DOHH2 (cell line): ENCODE measurements around the gene SMIM36.

Source experiments
- H3F3A ChIP-seq: fragments of 200-600 bp; sonication (generic), shearing (Covaris generic); 2 replicates; pipeline ENCODE4 v1.6.0; 2016; ENCODE audit warnings: antibody characterized with exemption, mild to moderate bottlenecking; ENCODE audit not compliant: control insufficient read depth, insufficient read depth
- H3K27ac ChIP-seq: fragments of 200-600 bp; sonication (generic); 2 replicates; pipeline ENCODE4 v1.5.1; 2014; ENCODE audit warnings: low read depth, mild to moderate bottlenecking, low read length, moderate library complexity
- H3K27me3 ChIP-seq: fragments of 200-600 bp; sonication (generic); 2 replicates; pipeline ENCODE4 v1.6.1; 2014; ENCODE audit warnings: mild to moderate bottlenecking, low read length, mixed read lengths; ENCODE audit not compliant: control insufficient read depth
- H3K36me3 ChIP-seq: fragments of 200-600 bp; sonication (generic); 2 replicates; pipeline ENCODE4 v1.6.1; 2014; ENCODE audit warnings: mild to moderate bottlenecking, low read length, moderate library complexity, mixed read lengths; ENCODE audit not compliant: control insufficient read depth
- H3K4me1 ChIP-seq: fragments of 200-600 bp; sonication (generic); 2 replicates; pipeline ENCODE4 v1.6.1; 2014; ENCODE audit warnings: mild to moderate bottlenecking, low read length, mixed read lengths; ENCODE audit not compliant: control insufficient read depth
- H3K4me2 ChIP-seq: fragments of 200-600 bp; sonication (generic); 2 replicates; pipeline ENCODE4 v1.6.0; 2014; ENCODE audit warnings: mild to moderate bottlenecking, low read length, moderate library complexity
- H3K4me3 ChIP-seq: fragments of 200-600 bp; sonication (generic); 2 replicates; pipeline ENCODE4 v1.5.1; 2014; ENCODE audit warnings: mild to moderate bottlenecking, low read length, mixed read lengths
- H3K79me2 ChIP-seq: fragments of 200-600 bp; sonication (generic); 2 replicates; pipeline ENCODE4 v1.6.1; 2014; ENCODE audit warnings: mild to moderate bottlenecking, low read length, mixed read lengths; ENCODE audit not compliant: control insufficient read depth
- H3K9me2 ChIP-seq: fragments of 200-600 bp; sonication (generic); replicated peaks from 2 replicates; pipeline ENCODE4 v1.6.1; 2014; ENCODE audit warnings: mild to moderate bottlenecking, low read length, mixed read lengths; ENCODE audit not compliant: control insufficient read depth
- H3K9me3 ChIP-seq: fragments of 200-600 bp; sonication (generic); 2 replicates; pipeline ENCODE4 v1.6.1; 2014; ENCODE audit warnings: antibody characterized with exemption, low read length, mixed read lengths; ENCODE audit not compliant: control insufficient read depth, insufficient read depth
- H4K20me1 ChIP-seq: fragments of 200-600 bp; sonication (generic); 2 replicates; pipeline ENCODE4 v1.6.0; 2014; ENCODE audit warnings: low read depth, mild to moderate bottlenecking, antibody characterized with exemption, low read length, moderate library complexity; ENCODE audit not compliant: control insufficient read depth, insufficient read depth
- CTCF ChIP-seq: fragments of 200-600 bp; sonication (generic); IDR thresholded peaks from one replicate; pipeline ENCODE4 v1.5.1; 2014; ENCODE audit warnings: antibody characterized with exemption, mild to moderate bottlenecking, low read depth, low read length; ENCODE audit not compliant: poor library complexity, severe bottlenecking
- EZH2phosphoT487 ChIP-seq: fragments of 200-600 bp; sonication (generic); IDR thresholded peaks from 2 replicates; pipeline ENCODE4 v1.6.1; 2017; ENCODE audit warnings: borderline replicate concordance, mild to moderate bottlenecking, antibody characterized with exemption, low read length, moderate library complexity, mixed read lengths

SMIM36 gene

GRCh38 chr17:55411463-55411855 is 99.8 kb downstream of the SMIM36 start:
- H3K4me2 ChIP-seq: no peak overlapping the region
- H3F3A ChIP-seq: no peaks in the 10 kb centered on the region
- peaks cover 93% of the 10 kb centered on the region for H3K36me3 ChIP-seq
- no peaks in the 10 kb centered on the region; the same call in 1 of the 2 replicates for H3K4me1 ChIP-seq
- H3K79me2 ChIP-seq: peaks cover 24% of the 10 kb centered on the region
- no peaks in the 10 kb centered on the region for H4K20me1 ChIP-seq
- no peak overlapping the region for H3K4me3 ChIP-seq
- no peak for TF ChIP-seq EZH2phosphoT487
- no peak for TF ChIP-seq CTCF
- H3K27me3 ChIP-seq: no peaks in the 10 kb centered on the region
- no peaks in the 10 kb centered on the region for H3K9me2 ChIP-seq
- H3K9me3 ChIP-seq: no peaks in the 10 kb centered on the region
- no peak overlapping the region for H3K27ac ChIP-seq

GRCh38 chr17:55410722-55411462 is 100.4 kb downstream of the SMIM36 start:
- Histone ChIP-seq H3K27me3 (no peaks in the 10 kb centered on the region), H3K36me3 (peaks cover 93% of the 10 kb centered on the region), H3K79me2 (peaks cover 19% of the 10 kb centered on the region), H3K9me3 (no peaks in the 10 kb centered on the region), H3K4me1 (no peaks in the 10 kb centered on the region), H3K27ac (no peak overlapping the region), H3F3A (no peaks in the 10 kb centered on the region), H3K4me3 (no peak overlapping the region), H3K4me2 (no peak overlapping the region), H4K20me1 (no peaks in the 10 kb centered on the region), H3K9me2 (no peaks in the 10 kb centered on the region)
- no peak for TF ChIP-seq CTCF
- no peak for TF ChIP-seq EZH2phosphoT487

GRCh38 chr17:55409030-55409800 is 102.0 kb downstream of the SMIM36 start:
- H3F3A ChIP-seq: no peaks in the 10 kb centered on the region

More at GRCh38 chr17:55409030-55409800, 102.0 kb downstream of the SMIM36 start:
- Histone ChIP-seq H3K4me2 (no peak overlapping the region), H3K36me3 (peaks cover 88% of the 10 kb centered on the region), H3K9me2 (no peaks in the 10 kb centered on the region), H3K9me3 (no peaks in the 10 kb centered on the region), H3K79me2 (peaks cover 4% of the 10 kb centered on the region; the same call in 1 of the 2 replicates), H3K4me3 (no peak overlapping the region), H4K20me1 (no peaks in the 10 kb centered on the region), H3K27me3 (no peaks in the 10 kb centered on the region), H3K4me1 (0 out of 2 replicates have a peak, but pooled peaks cover 4% of the 10 kb centered on the region), H3K27ac (no peak overlapping the region)
- no peak for TF ChIP-seq CTCF
- no peak for TF ChIP-seq EZH2phosphoT487
